ENCODE results near the gene IPO13. TPM values are rescaled to one million over a fixed set of nuclear protein-coding genes. Genes with fewer than 3 reads are reported as not detected.

Gene IPO13
- total and polyA plus RNA-seq, 2 donors from 2014 or later: 33.8 to 56.1 TPM

DNA sequence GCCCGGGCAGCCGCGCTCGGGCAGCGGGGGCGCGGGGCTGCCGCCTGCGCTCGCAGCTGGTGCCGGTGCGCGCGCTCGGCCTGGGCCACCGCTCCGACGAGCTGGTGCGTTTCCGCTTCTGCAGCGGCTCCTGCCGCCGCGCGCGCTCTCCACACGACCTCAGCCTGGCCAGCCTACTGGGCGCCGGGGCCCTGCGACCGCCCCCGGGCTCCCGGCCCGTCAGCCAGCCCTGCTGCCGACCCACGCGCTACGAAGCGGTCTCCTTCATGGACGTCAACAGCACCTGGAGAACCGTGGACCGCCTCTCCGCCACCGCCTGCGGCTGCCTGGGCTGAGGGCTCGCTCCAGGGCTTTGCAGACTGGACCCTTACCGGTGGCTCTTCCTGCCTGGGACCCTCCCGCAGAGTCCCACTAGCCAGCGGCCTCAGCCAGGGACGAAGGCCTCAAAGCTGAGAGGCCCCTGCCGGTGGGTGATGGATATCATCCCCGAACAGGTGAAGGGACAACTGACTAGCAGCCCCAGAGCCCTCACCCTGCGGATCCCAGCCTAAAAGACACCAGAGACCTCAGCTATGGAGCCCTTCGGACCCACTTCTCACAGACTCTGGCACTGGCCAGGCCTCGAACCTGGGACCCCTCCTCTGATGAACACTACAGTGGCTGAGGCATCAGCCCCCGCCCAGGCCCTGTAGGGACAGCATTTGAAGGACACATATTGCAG lies 10.2 kb upstream of the IPO13 start:
- peak in 4 of 5 donors; percentile 52 to 75 (median 64) for DNase-seq
- H3K36me3 ChIP-seq (ENCODE audit: control insufficient read depth in 2 of 3, insufficient read depth in 3 of 3, low read length in 3 of 3): no peaks in the 10 kb centered on the region
- no peaks in the 10 kb centered on the region for H3K27me3 ChIP-seq (ENCODE audit: control insufficient read depth, insufficient read depth, low read length)
- intact Hi-C loops (cut with DNase I): no loop called here
- peaks cover 0 to 33% (median 21%) of the 10 kb centered on the region in 3 donors for H3K4me1 ChIP-seq (ENCODE audit: control insufficient read depth in 2 of 3, insufficient read depth in 2 of 3, low read depth in 1 of 3, low read length in 3 of 3)
- TF ChIP-seq, protein P1, sequence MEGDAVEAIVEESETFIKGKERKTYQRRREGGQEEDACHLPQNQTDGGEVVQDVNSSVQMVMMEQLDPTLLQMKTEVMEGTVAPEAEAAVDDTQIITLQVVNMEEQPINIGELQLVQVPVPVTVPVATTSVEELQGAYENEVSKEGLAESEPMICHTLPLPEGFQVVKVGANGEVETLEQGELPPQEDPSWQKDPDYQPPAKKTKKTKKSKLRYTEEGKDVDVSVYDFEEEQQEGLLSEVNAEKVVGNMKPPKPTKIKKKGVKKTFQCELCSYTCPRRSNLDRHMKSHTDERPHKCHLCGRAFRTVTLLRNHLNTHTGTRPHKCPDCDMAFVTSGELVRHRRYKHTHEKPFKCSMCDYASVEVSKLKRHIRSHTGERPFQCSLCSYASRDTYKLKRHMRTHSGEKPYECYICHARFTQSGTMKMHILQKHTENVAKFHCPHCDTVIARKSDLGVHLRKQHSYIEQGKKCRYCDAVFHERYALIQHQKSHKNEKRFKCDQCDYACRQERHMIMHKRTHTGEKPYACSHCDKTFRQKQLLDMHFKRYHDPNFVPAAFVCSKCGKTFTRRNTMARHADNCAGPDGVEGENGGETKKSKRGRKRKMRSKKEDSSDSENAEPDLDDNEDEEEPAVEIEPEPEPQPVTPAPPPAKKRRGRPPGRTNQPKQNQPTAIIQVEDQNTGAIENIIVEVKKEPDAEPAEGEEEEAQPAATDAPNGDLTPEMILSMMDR (IDR thresholded peaks at IDR 0.05; ENCODE audit: borderline replicate concordance, extremely low read depth, insufficient read depth): no peak
- peak overlapping the region in 1 of 3 donors; percentile 77 for H3K9ac ChIP-seq (ENCODE audit: low read length in 3 of 3)
- peak overlapping the region; percentile 12 to 53 (median 40) for H3K4me3 ChIP-seq (ENCODE audit: low read length in 3 of 3)
- no peaks in the 10 kb centered on the region for H3K9me3 ChIP-seq (ENCODE audit: control insufficient read depth in 2 of 3, insufficient read depth in 1 of 3, low read length in 3 of 3)
- FAIRE-seq: no peak
- H3K27ac ChIP-seq (ENCODE audit: low read depth in 2 of 2, low read length in 2 of 2): peak overlapping the region; percentile 82 to 85

DNA sequence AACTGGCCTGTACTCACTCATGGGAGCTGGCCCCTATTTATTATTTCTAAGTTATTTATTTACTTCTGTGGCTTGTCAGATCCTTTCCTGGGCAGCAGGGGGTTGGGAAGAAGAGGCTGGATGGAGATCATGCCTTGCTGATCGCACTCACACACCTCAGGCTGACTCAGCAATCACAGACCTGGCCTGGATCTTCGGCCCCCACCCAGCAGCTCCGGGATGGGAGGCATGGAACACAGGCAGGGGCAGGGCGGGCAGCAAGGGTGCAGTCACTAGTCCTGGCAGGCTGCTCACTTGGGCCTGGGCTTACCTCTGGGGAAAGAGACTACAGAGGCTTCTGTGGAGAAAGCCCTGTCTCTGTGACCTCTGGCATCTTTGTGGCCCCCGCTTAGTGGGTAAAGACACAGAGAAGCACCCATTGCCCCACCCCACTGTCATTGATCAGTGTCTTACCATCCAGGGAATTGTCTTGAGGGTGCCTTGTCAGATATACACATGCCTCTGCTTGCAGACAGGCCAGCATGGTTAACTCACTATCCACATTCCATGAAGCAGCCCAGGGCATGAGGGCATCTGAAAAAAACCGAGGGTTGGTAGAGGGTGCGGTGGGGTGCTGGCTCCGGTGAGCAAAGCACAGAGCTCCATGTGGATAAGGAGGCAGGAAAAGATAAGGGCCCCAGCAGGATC lies 9.4 kb upstream of the IPO13 start:
- intact Hi-C loops (cut with DNase I): no loop called here
- H3K27me3 ChIP-seq (ENCODE audit: control insufficient read depth, insufficient read depth, low read length): no peaks in the 10 kb centered on the region
- TF ChIP-seq, protein P1 (IDR thresholded peaks at IDR 0.05; ENCODE audit: borderline replicate concordance, extremely low read depth, insufficient read depth): no peak
- no peak for FAIRE-seq
- no peaks in the 10 kb centered on the region for H3K36me3 ChIP-seq (ENCODE audit: control insufficient read depth in 2 of 3, insufficient read depth in 3 of 3, low read length in 3 of 3)
- peak overlapping the region in 1 of 3 donors; percentile 53 for H3K4me3 ChIP-seq (ENCODE audit: low read length in 3 of 3)
- peaks cover 0 to 33% (median 21%) of the 10 kb centered on the region in 3 donors for H3K4me1 ChIP-seq (ENCODE audit: control insufficient read depth in 2 of 3, insufficient read depth in 2 of 3, low read depth in 1 of 3, low read length in 3 of 3)
- H3K27ac ChIP-seq (ENCODE audit: low read depth in 2 of 2, low read length in 2 of 2): peak overlapping the region; percentile 43 to 85
- H3K9ac ChIP-seq (ENCODE audit: low read length in 3 of 3): peak overlapping the region in 1 of 3 donors; percentile 77
- DNase-seq: peak in 3 of 5 donors; percentile 25 to 60 (median 26)
- H3K9me3 ChIP-seq (ENCODE audit: control insufficient read depth in 2 of 3, insufficient read depth in 1 of 3, low read length in 3 of 3): no peaks in the 10 kb centered on the region

GRCh38 chr1:43938383-43938782 lies 8.4 kb upstream of the IPO13 start:
- intact Hi-C loops (cut with DNase I): no loop called here
- no peak for FAIRE-seq
- Histone ChIP-seq H3K27me3 (ENCODE audit: control insufficient read depth, insufficient read depth, low read length) (no peaks in the 10 kb centered on the region), H3K4me3 (ENCODE audit: low read length in 3 of 3) (no peak overlapping the region), H3K9ac (ENCODE audit: low read length in 3 of 3) (peak overlapping the region in 1 of 3 donors; percentile 26), H3K4me1 (ENCODE audit: control insufficient read depth in 2 of 3, insufficient read depth in 2 of 3, low read depth in 1 of 3, low read length in 3 of 3) (peaks cover 0 to 29% (median 21%) of the 10 kb centered on the region in 3 donors), H3K36me3 (ENCODE audit: control insufficient read depth in 2 of 3, insufficient read depth in 3 of 3, low read length in 3 of 3) (no peaks in the 10 kb centered on the region), H3K9me3 (ENCODE audit: control insufficient read depth in 2 of 3, insufficient read depth in 1 of 3, low read length in 3 of 3) (no peaks in the 10 kb centered on the region), H3K27ac (ENCODE audit: low read depth in 2 of 2, low read length in 2 of 2) (no peak overlapping the region)
- DNase-seq: no peak
- TF ChIP-seq, protein P1 (IDR thresholded peaks at IDR 0.05; ENCODE audit: borderline replicate concordance, extremely low read depth, insufficient read depth): no peak

All from kidney (tissue), 14 donors.